Measurements from ENCODE around the gene HTR3D. TPM values are rescaled to one million over a fixed set of nuclear protein-coding genes. Genes with fewer than 3 reads are reported as not detected.
"Not testable (repeated sequence)": the region's sequence is repeated elsewhere in the genome, so short reads cannot be mapped to it uniquely, and the experiment has no call there.

HTR3D gene
- total RNA-seq, 4 donors from 2014 or later, result not detected

DNA sequence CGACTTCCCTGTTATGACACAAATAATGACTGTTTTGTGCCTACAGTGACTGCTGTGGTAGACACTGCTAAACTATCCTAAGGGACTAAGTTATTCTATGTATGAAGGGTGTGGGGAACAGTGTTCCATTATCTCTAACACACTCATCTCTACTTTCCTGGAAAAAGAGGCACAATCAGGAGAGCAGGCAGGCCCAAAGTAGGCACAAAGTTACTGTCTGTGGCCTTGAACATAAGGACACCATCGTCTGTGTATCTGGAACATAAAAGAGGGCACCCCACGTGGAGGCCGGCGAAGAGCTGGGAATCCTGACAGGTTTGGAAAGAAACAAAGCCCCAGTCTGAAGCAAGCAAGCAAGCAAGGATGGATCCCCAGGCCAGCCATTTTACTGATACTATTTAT is 15.4 kb upstream of the HTR3D start:
- no peak for DNase-seq (ENCODE audit: low spot score)
- TF ChIP-seq, protein P1, sequence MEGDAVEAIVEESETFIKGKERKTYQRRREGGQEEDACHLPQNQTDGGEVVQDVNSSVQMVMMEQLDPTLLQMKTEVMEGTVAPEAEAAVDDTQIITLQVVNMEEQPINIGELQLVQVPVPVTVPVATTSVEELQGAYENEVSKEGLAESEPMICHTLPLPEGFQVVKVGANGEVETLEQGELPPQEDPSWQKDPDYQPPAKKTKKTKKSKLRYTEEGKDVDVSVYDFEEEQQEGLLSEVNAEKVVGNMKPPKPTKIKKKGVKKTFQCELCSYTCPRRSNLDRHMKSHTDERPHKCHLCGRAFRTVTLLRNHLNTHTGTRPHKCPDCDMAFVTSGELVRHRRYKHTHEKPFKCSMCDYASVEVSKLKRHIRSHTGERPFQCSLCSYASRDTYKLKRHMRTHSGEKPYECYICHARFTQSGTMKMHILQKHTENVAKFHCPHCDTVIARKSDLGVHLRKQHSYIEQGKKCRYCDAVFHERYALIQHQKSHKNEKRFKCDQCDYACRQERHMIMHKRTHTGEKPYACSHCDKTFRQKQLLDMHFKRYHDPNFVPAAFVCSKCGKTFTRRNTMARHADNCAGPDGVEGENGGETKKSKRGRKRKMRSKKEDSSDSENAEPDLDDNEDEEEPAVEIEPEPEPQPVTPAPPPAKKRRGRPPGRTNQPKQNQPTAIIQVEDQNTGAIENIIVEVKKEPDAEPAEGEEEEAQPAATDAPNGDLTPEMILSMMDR (IDR thresholded peaks at IDR 0.05), result no peak
- no peak for ATAC-seq (ENCODE audit: low FRiP score)

DNA sequence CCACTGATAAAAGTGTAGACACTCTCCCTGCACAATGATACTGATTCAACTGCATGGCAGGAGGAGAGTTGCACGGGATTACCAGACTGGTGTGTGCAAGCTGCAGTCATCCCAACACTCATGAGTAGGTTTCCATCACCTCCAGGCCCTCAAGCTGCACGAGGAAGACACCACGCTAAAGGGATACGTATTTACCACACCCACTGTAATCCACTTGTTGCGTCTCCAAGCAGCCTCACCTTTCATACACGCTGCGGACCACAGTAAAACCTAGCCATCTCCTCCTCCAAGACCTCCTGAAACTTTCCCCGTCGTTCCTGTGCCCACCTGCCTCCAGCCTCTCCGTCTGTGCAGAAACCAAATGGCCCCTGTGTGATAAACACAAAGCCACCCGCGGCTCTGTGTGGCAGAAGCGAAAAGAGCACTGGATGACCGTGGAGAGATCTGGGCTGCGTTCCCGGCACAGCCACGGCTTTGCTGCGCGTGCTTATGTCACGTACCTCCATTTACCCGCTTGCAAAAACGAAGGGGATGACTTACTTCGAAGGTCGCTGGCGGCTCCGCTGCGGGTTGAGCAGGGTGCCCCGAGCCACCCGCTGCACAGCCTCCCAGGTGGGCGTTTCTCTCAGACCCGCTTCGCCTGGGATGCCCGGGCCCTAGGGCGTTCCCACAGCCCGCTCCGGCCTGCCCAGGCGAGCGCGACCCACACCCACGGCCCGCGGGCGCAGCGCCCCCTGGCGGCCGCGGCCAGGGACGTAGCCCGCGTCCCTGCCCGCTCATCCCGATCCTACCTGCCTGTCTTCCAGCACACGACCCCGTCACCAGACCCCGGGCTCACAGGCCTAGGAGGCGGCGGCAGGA is 14.5 kb upstream of the HTR3D start:
- ATAC-seq (ENCODE audit: low FRiP score), result peak; percentile 84
- DNase-seq (ENCODE audit: low spot score), result no peak

DNA sequence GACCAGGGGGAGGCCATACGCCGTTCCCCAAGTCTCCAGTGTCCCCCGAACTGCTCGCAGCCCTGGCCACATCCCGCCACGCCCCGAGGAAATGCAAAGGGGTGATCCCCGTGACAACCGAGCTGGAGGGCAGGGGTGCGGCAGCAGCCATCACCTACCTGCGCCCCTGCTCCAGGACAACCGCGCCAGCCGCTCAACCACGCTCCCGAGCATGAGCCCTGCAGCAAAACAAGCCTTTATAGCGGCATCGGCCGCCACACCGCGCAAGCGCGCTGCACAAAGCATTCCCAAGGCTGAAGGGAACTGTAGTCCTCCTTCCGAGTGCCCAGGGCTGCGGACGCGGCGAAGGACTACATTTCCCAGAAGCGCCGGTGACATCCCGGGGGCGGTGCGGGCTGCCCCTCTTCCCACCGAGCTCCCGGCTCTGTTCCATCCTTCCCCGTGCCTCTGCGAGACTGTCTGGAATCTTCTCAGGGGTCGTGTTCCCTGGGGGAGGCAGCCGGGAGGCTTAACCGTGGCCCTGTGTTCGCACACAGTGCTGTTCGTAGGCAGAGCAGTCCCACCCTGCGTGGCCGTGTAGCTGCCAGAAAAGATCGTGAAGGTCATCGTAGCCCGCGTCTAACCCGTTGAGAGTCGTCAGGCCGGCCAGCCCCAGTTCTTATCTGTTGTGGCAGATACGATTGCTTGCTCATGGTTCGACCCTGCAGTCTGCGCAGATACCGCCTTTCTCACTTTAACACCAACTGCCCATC is 13.7 kb upstream of the HTR3D start, which contains the start of gene ABCC5:
TSS of gene ABCC5 (minus strand) at position 213 of the 752 bp plus-strand sequence. CDS start 3,492 bp downstream, outside the sequence.
- TF ChIP-seq, protein P1 (IDR thresholded peaks at IDR 0.05), result no peak
- ATAC-seq (ENCODE audit: low FRiP score) (peak; percentile 100), DNase-seq (ENCODE audit: low spot score) (peak; percentile 55)

More for the DNA sequence above, 14.5 kb upstream of the HTR3D start:
- TF ChIP-seq, protein P1 (IDR thresholded peaks at IDR 0.05), result peak in 1 of 3 donors; percentile 84

DNA sequence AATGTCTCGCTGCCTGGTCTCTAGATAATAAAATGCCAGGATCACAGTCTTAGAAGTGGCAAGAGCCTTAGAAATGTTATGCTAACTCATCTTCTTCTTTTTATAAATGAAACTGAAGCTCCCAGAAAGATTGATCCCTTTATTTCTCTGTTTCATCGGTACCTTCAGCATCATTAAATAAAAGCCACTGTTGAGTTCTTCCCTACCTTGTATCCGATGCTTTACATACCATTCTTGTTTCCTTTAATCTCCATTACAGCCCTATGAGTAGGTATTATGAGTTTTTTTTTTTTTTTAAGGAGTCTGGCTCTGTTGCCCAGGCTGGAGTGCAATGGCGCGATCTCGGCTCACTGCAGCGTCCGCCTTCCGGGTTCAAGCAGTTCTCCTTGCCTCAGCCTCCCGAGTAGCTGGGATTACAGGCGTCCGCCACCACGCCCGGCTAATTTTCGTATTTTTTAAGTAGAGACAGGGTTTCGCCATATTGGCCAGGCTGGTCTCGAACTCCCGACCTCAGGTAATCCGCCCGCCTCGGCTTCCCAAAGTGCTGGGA is 13.0 kb upstream of the HTR3D start:
- DNase-seq (ENCODE audit: low spot score) (no peak), ATAC-seq (ENCODE audit: low FRiP score) (no peak)
- TF ChIP-seq, protein P1 (IDR thresholded peaks at IDR 0.05), result no peak

DNA sequence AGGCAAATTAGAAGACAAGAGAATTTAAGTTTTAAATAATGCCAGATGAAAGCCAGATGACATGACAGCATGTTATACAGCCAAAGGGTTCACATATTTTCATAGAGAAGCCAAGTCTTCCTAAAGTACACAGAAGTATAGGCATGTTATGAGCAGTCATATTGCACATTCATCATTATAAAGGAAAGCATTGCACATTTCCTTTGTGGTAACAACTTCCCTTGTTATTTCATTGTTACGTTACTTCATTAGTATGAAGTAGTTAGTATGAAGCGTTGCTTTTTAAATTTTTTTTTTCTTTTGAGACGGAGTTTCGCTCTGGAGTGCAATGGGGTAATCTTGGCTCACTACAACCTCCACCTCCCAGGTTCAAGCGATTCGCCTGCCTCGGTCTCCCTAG is 9.2 kb upstream of the HTR3D start:
- no peak for DNase-seq (ENCODE audit: low spot score)
- ATAC-seq (ENCODE audit: low FRiP score), result no peak
- TF ChIP-seq, protein P1 (IDR thresholded peaks at IDR 0.05), result no peak

DNA sequence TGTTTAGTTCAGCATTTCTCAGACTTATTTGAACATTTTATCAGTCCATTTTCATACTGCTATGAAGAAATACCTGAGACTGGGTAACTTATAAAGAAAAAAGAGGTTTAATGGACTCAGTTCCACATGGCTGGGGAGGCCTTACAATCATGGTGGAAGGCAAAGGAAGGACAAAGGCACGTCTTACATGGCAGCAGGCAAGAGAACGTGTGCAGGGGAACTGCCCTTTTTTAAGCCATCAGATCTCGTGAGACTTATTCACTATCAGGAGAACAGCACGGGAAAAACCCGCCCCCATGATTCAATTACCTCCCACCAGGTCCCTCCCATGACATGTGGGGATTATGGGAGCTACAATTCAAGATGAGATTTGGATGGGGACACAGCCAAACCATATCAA is 6.3 kb upstream of the HTR3D start:
- ATAC-seq (ENCODE audit: low FRiP score); DNase-seq (ENCODE audit: low spot score): not testable (repeated sequence)

DNA sequence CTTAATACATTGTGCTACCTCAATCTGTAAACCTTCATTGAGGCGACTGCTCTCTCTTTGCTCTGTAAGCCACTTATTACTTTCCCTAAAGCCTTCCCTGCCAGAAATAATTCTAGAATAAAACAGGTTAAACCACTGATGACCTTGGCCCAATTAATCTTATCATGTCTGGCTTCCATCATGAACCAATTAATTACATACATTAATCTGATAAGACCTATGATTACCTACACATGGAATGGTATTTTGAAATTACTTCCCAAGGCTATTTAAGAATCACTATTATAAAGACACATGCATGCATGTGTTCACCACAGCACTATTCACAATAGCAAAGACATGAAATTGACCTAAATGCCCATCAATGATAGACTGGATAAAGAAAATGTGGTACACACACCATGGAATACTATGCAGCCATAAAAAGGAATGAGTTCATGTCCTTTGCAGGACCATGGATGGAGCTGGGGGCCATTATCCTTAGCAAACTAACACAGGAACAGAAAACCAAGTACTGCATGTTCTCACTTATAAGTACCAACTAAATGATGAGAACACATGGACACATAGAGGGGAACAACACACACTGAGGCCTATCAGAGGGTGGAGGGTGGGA is 3.2 kb upstream of the HTR3D start:
- not testable (repeated sequence) for DNase-seq (ENCODE audit: low spot score); ATAC-seq (ENCODE audit: low FRiP score)
